ENCODE data around the gene RELL2.

DNA sequence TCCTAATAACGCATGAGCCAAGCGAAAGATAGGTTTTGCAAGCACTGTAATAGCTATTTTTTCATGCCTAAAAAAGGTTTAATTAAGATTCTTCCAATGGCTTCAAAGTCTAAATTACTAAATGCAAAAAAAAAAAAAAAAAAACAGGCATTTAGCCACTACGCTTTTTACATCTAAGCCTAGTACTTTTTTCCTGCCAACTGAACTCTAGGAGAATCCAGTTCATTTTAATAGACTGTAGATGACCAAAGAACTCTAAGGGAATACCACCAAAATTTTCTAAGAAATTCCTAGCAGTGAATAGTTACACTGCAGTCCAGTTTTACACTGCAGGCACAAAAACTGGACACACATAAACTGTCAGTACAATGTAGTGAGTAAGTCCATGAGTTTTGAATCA, 27.8 kb upstream of the RELL2 start:
- TF ChIP-seq EZH2 (IDR thresholded peaks at IDR 0.05; ENCODE audit: insufficient read depth, poor library complexity, severe bottlenecking): no peak
- no peak for TF ChIP-seq EZH2phosphoT487 (IDR thresholded peaks at IDR 0.05; ENCODE audit: insufficient read depth, low read depth)

All from GM23248 (cell line).